Epithelial cell of esophagus (primary cell): ENCODE results near the gene MERTK.
A peak's percentile ranks its signal among the peaks of the same experiment; 100 is the strongest.
"Not testable (repeated sequence)": the region's sequence is repeated elsewhere in the genome, so short reads cannot be mapped to it uniquely, and the experiment has no call there.

Source experiments
- DNase-seq: peaks from one replicate; pipeline ENCODE4 v3.0.0; 2010; ENCODE audit warnings: low read depth
- H3K4me3 ChIP-seq: 2 replicates; pipeline ENCODE4 v1.5.1; 2011; ENCODE audit warnings: mild to moderate bottlenecking, low read length, control low read depth
- CTCF ChIP-seq: IDR thresholded peaks from 2 replicates; pipeline ENCODE4 v1.5.1; 2011; ENCODE audit warnings: low read depth, mild to moderate bottlenecking, low read length, control low read depth, inconsistent platforms; ENCODE audit not compliant: insufficient read depth; ENCODE audit errors: missing control alignments

Gene MERTK

GRCh38 chr2:112031473-112032223 is 133.2 kb downstream of the MERTK start:
- H3K4me3 ChIP-seq = no peak overlapping the region
- DNase-seq = peak; percentile 75
- TF ChIP-seq CTCF = no peak

GRCh38 chr2:112032224-112032586 is 133.8 kb downstream of the MERTK start:
- no peak overlapping the region for H3K4me3 ChIP-seq
- peak; percentile 35 for DNase-seq
- no peak for TF ChIP-seq CTCF

- DNase-seq = peak; percentile 92
- H3K4me3 ChIP-seq = no peak overlapping the region
- no peak for TF ChIP-seq CTCF
Observed at GRCh38 chr2:112032689-112033465, 134.5 kb downstream of the MERTK start.

- H3K4me3 ChIP-seq = no peak overlapping the region
- DNase-seq = peak; percentile 70
- no peak for TF ChIP-seq CTCF
Observed at GRCh38 chr2:112033600-112033999, 135.2 kb downstream of the MERTK start.

- no peak for DNase-seq
- no peak overlapping the region for H3K4me3 ChIP-seq
- no peak for TF ChIP-seq CTCF
Observed at GRCh38 chr2:112034924-112035323, 136.5 kb downstream of the MERTK start.

GRCh38 chr2:112035786-112036185 is 137.4 kb downstream of the MERTK start:
- no peak for DNase-seq
- H3K4me3 ChIP-seq = no peak overlapping the region
- no peak for TF ChIP-seq CTCF

GRCh38 chr2:112039556-112039955 is 141.1 kb downstream of the MERTK start:
- DNase-seq, H3K4me3 ChIP-seq: not testable (repeated sequence)

- DNase-seq, H3K4me3 ChIP-seq: not testable (repeated sequence)
Observed at GRCh38 chr2:112040066-112040465, 141.7 kb downstream of the MERTK start.

GRCh38 chr2:112041460-112041859 is 143.1 kb downstream of the MERTK start:
- H3K4me3 ChIP-seq = not testable (repeated sequence)
- peak; percentile 71 for DNase-seq
